ENCODE data around the gene TNRC18. TPM values are rescaled to one million over a fixed set of nuclear protein-coding genes. Genes with fewer than 3 reads are reported as not detected.
"Not testable (repeated sequence)": the region's sequence is repeated elsewhere in the genome, so short reads cannot be mapped to it uniquely, and the experiment has no call there.

The TNRC18 gene
- total RNA-seq, 5 donors from 2014 or later (not counting 1 experiment from before 2014, with no cell fraction given): 58.8 to 71.0 (median 62.6) TPM

GRCh38 chr7:5267829-5268228 lies 155.8 kb downstream of the TNRC18 start:
- DNase-seq; H3K27ac Mint-ChIP-seq; ATAC-seq (replicated peaks in 1 of 4); H3K9me3 ChIP-seq; H3K4me3 ChIP-seq (ENCODE audit: control insufficient read depth in 1 of 2, extremely low read depth in 1 of 2, low read length in 1 of 2); H3K9me3 Mint-ChIP-seq; H3K4me1 ChIP-seq (ENCODE audit: control insufficient read depth in 1 of 2, extremely low read depth in 1 of 2, insufficient read depth in 2 of 2, low read length in 2 of 2); POLR2A ChIA-PET; H3K4me3 Mint-ChIP-seq; CTCF ChIA-PET; H3K36me3 Mint-ChIP-seq; H3K4me1 Mint-ChIP-seq; H3K27ac ChIP-seq (ENCODE audit: low read length); H3K36me3 ChIP-seq (ENCODE audit: control insufficient read depth in 2 of 2, extremely low read depth in 1 of 2, insufficient read depth in 1 of 2, low read length in 1 of 2); H3K27me3 Mint-ChIP-seq: not testable (repeated sequence)
- WGBS (ENCODE audit: insufficient coverage): 73% methylated on average over 6 of the region's 8 CpGs
- H3K27me3 ChIP-seq (replicated peaks in 1 of 2; ENCODE audit: control insufficient read depth in 2 of 2, extremely low read depth in 1 of 2, insufficient read depth in 2 of 2, low read length in 1 of 2): peaks cover 0 to 19% of the 10 kb centered on the region in 2 experiments

GRCh38 chr7:5266191-5267028 lies 157.2 kb downstream of the TNRC18 start:
- H3K4me3 ChIP-seq (ENCODE audit: control insufficient read depth in 1 of 2, extremely low read depth in 1 of 2, low read length in 1 of 2): no peak overlapping the region
- no peak overlapping the region for H3K27ac ChIP-seq (ENCODE audit: low read length)
- DNase-seq (no peak), ATAC-seq (replicated peaks in 1 of 4) (no peak)
- no peaks in the 10 kb centered on the region for H3K9me3 ChIP-seq
- no peaks in the 10 kb centered on the region for H3K36me3 Mint-ChIP-seq
- no peaks in the 10 kb centered on the region for H3K36me3 ChIP-seq (ENCODE audit: control insufficient read depth in 2 of 2, extremely low read depth in 1 of 2, insufficient read depth in 1 of 2, low read length in 1 of 2)
- peaks cover 0 to 16% of the 10 kb centered on the region in 2 experiments for H3K27me3 ChIP-seq (replicated peaks in 1 of 2; ENCODE audit: control insufficient read depth in 2 of 2, extremely low read depth in 1 of 2, insufficient read depth in 2 of 2, low read length in 1 of 2)
- H3K4me1 ChIP-seq (ENCODE audit: control insufficient read depth in 1 of 2, extremely low read depth in 1 of 2, insufficient read depth in 2 of 2, low read length in 2 of 2): no peaks in the 10 kb centered on the region
- POLR2A ChIA-PET: no interaction called here
- CTCF ChIA-PET: no interaction called here
- H3K4me3 Mint-ChIP-seq: no peak overlapping the region
- WGBS (ENCODE audit: insufficient coverage): 80% methylated on average over 8 of the region's 20 CpGs
- H3K27ac Mint-ChIP-seq: no peak overlapping the region
- no peaks in the 10 kb centered on the region for H3K4me1 Mint-ChIP-seq
- peaks cover 0 to 6% of the 10 kb centered on the region in 2 donors for H3K27me3 Mint-ChIP-seq
- no peaks in the 10 kb centered on the region for H3K9me3 Mint-ChIP-seq

- no peaks in the 10 kb centered on the region for H3K36me3 ChIP-seq (ENCODE audit: control insufficient read depth in 2 of 2, extremely low read depth in 1 of 2, insufficient read depth in 1 of 2, low read length in 1 of 2)
- H3K9me3 ChIP-seq: no peaks in the 10 kb centered on the region
- Mint-ChIP-seq H3K27ac (no peak overlapping the region), H3K9me3 (no peaks in the 10 kb centered on the region), H3K27me3 (peaks cover 0 to 6% of the 10 kb centered on the region in 2 donors), H3K36me3 (no peaks in the 10 kb centered on the region), H3K4me1 (no peaks in the 10 kb centered on the region), H3K4me3 (no peak overlapping the region)
- POLR2A ChIA-PET: no interaction called here
- no peaks in the 10 kb centered on the region for H3K4me1 ChIP-seq (ENCODE audit: control insufficient read depth in 1 of 2, extremely low read depth in 1 of 2, insufficient read depth in 2 of 2, low read length in 2 of 2)
- CTCF ChIA-PET: no interaction called here
- WGBS (ENCODE audit: insufficient coverage): 89% methylated on average over 12 of the region's 19 CpGs
- ATAC-seq (replicated peaks in 1 of 4) (no peak), DNase-seq (no peak)
- no peak overlapping the region for H3K4me3 ChIP-seq (ENCODE audit: control insufficient read depth in 1 of 2, extremely low read depth in 1 of 2, low read length in 1 of 2)
- H3K27me3 ChIP-seq (replicated peaks in 1 of 2; ENCODE audit: control insufficient read depth in 2 of 2, extremely low read depth in 1 of 2, insufficient read depth in 2 of 2, low read length in 1 of 2): peaks cover 0 to 13% of the 10 kb centered on the region in 2 experiments
- no peak overlapping the region for H3K27ac ChIP-seq (ENCODE audit: low read length)
Observed at GRCh38 chr7:5265320-5266190, 158.1 kb downstream of the TNRC18 start.

DNA sequence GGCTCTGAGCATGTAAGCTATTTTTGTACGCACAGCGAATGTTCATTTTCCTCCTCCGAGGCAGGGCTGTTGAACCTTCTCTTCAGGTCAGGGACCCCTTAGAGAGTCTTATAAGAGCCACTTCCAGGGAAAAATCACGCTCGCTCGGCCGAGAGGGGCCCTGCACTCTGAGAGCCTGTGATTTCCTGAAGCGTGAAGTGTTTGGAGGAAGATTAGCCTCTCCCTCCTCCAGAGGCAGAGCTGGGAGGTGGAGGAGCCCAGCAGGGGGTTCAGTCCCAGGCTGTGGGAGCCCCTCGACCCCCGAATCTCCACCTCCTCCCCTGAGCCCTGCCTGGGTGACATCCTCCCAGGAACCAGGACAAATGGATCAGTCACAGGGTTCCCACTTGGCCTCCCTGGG lies 160.6 kb downstream of the TNRC18 start:
- H3K9me3 Mint-ChIP-seq; POLR2A ChIA-PET; H3K9me3 ChIP-seq; H3K4me3 Mint-ChIP-seq; CTCF ChIA-PET; H3K36me3 ChIP-seq (ENCODE audit: control insufficient read depth in 2 of 2, extremely low read depth in 1 of 2, insufficient read depth in 1 of 2, low read length in 1 of 2); H3K27ac Mint-ChIP-seq; H3K4me1 ChIP-seq (ENCODE audit: control insufficient read depth in 1 of 2, extremely low read depth in 1 of 2, insufficient read depth in 2 of 2, low read length in 2 of 2); ATAC-seq (replicated peaks in 1 of 4); H3K4me3 ChIP-seq (ENCODE audit: control insufficient read depth in 1 of 2, extremely low read depth in 1 of 2, low read length in 1 of 2); DNase-seq; H3K27me3 ChIP-seq (replicated peaks in 1 of 2; ENCODE audit: control insufficient read depth in 2 of 2, extremely low read depth in 1 of 2, insufficient read depth in 2 of 2, low read length in 1 of 2); H3K4me1 Mint-ChIP-seq; H3K27ac ChIP-seq (ENCODE audit: low read length); H3K36me3 Mint-ChIP-seq; H3K27me3 Mint-ChIP-seq: not testable (repeated sequence)
- WGBS (ENCODE audit: insufficient coverage): no CpG with 5 or more reads among the region's 10 CpGs

DNA sequence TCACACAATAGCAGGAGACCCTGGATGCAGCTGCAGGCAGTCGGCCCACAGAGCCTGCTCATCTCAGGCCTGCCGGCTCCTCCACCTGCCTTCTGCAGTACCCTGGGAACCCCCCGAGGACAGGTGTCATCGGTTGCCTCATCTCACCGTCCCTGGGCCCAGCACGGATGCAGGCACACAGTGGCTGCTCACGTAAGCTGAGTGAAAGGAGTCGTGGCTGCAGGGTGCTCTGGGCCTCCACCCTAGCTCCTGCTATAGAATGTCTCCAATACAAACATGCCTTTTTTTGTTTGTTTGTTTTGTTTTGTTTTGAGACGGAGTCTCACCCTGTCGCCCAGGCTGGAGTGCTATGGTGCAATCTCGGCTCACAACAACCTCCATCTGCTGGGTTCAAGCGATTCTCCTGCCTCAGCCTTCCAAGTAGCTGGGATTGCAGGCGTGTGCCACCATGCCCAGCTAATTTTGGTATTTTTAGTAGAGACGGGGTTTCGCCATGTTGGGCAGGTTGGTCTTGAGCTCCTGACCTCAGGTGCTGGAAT lies 163.0 kb downstream of the TNRC18 start:
- CTCF ChIA-PET: interaction anchor here in 1 of 2 donors (0.6 kb wide), 1 partner anchor 29 kb away, joined by 3 read pairs; no protein-coding TSS in a partner anchor

More for the DNA sequence above, 163.0 kb downstream of the TNRC18 start:
- ATAC-seq (replicated peaks in 1 of 4); DNase-seq; H3K4me1 ChIP-seq (ENCODE audit: control insufficient read depth in 1 of 2, extremely low read depth in 1 of 2, insufficient read depth in 2 of 2, low read length in 2 of 2); H3K4me3 Mint-ChIP-seq; POLR2A ChIA-PET; H3K27me3 Mint-ChIP-seq; H3K27ac Mint-ChIP-seq; H3K4me3 ChIP-seq (ENCODE audit: control insufficient read depth in 1 of 2, extremely low read depth in 1 of 2, low read length in 1 of 2); H3K27me3 ChIP-seq (replicated peaks in 1 of 2; ENCODE audit: control insufficient read depth in 2 of 2, extremely low read depth in 1 of 2, insufficient read depth in 2 of 2, low read length in 1 of 2); H3K27ac ChIP-seq (ENCODE audit: low read length); H3K9me3 ChIP-seq; H3K9me3 Mint-ChIP-seq; H3K36me3 Mint-ChIP-seq; H3K4me1 Mint-ChIP-seq; H3K36me3 ChIP-seq (ENCODE audit: control insufficient read depth in 2 of 2, extremely low read depth in 1 of 2, insufficient read depth in 1 of 2, low read length in 1 of 2): not testable (repeated sequence)
- WGBS (ENCODE audit: insufficient coverage): 75% methylated on average over 8 of the region's 15 CpGs
